HL-60 (cell line): ENCODE results near the gene EIF4E1B.

Experiments used
- CTCF ChIP-seq: IDR thresholded peaks from one replicate; pipeline ENCODE4 v1.5.1; 2011; ENCODE audit warnings: low read length, control low read depth, inconsistent platforms; ENCODE audit not compliant: insufficient read depth
- GABPA ChIP-seq: IDR thresholded peaks from 2 replicates; pipeline ENCODE4 v1.6.1; 2012; ENCODE audit warnings: low read depth
- REST ChIP-seq: IDR thresholded peaks from 2 replicates; pipeline ENCODE4 v1.6.1; 2012; ENCODE audit warnings: low read depth; ENCODE audit not compliant: insufficient replicate concordance

DNA sequence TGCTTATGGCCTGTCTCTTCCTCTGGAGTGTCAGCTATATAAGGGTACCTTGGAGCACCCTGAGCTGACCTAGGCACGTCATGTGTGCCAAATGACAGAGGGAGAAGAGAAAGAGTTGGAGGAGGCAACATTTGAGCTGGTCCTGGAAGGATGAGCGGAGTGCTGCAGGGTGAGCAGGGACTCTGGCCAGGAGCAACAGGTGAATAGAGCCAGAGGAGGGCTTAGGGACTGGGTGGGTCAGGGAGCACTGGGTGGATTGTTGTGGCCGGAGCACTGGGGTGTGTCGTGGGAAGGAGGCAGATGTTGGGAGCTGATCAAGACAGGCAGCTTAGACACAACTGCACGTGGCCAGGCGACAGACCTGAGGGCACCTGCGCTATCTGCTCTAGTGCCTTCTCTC is 60.4 kb downstream of the EIF4E1B start:
- TF ChIP-seq CTCF = no peak
- TF ChIP-seq GABPA = no peak
- no peak for TF ChIP-seq REST
